Right lobe of liver (tissue), 4 donors: ENCODE measurements around the gene E2F2.

Experiments used
- CTCF ChIP-seq, 4 donors: fragments of 200-600 bp in 3 of 4; fragments of 450-650 bp in 1 of 4; IDR thresholded peaks; one replicate each; pipeline versions ENCODE4 v1.5.1 to v1.8.0; 2016 to 2022; ENCODE audit warnings: antibody characterized with exemption in 4 of 4, mild to moderate bottlenecking in 2 of 4
- POLR2A ChIP-seq: fragments of 450-650 bp; IDR thresholded peaks from one replicate; pipeline ENCODE4 v1.6.1; 2017; ENCODE audit warnings: antibody characterized with exemption, mild to moderate bottlenecking
- donor health status: DM: no; HTN: no; CAD: no.
- donor health status: DM: no; HTN: no; CAD: no.
- donor health status: DM: no; HTN: yes; CAD: no.

- TF ChIP-seq CTCF (IDR thresholded peaks at IDR 0.05) (no peak), POLR2A (no peak)
These were observed 47.4 kb upstream of the E2F2 start for GRCh38 chr1:23578311-23578996.
